HFFc6 (cell line): ENCODE measurements around the gene CD300C. TPM values are rescaled to one million over a fixed set of nuclear protein-coding genes. Genes with fewer than 3 reads are reported as not detected.
"Not testable (repeated sequence)": the region's sequence is repeated elsewhere in the genome, so short reads cannot be mapped to it uniquely, and the experiment has no call there.

Source experiments
- DNase-seq: peaks from one replicate; pipeline ENCODE4 v3.0.0-alpha.2; 2018
- H3K27ac Mint-ChIP-seq: 2 replicates; pipeline ENCODE4 v1.8.0; 2020; ENCODE audit warnings: mild to moderate bottlenecking, mixed read lengths
- H3K27me3 Mint-ChIP-seq: 2 replicates; pipeline ENCODE4 v1.8.0; 2021; ENCODE audit warnings: mild to moderate bottlenecking, moderate library complexity, mixed read lengths; ENCODE audit not compliant: insufficient read depth
- H3K36me3 Mint-ChIP-seq: 2 replicates; pipeline ENCODE4 v1.8.0; 2021; ENCODE audit warnings: low read depth, mixed read lengths
- H3K4me1 Mint-ChIP-seq: 2 replicates; pipeline ENCODE4 v1.8.0; 2020; ENCODE audit warnings: low read depth, mixed read lengths
- H3K4me3 Mint-ChIP-seq: 2 replicates; pipeline ENCODE4 v1.8.0; 2020; ENCODE audit warnings: mild to moderate bottlenecking, moderate library complexity, mixed read lengths
- H3K9me3 Mint-ChIP-seq: 2 replicates; pipeline ENCODE4 v1.8.0; 2020; ENCODE audit warnings: mild to moderate bottlenecking, mixed read lengths
- CTCF ChIP-seq: fragments of 200-600 bp; sonication (generic); IDR thresholded peaks from 2 replicates; pipeline ENCODE4 v1.5.0; 2021; ENCODE audit warnings: antibody characterized with exemption, mild to moderate bottlenecking
- total RNA-seq, 6 experiments: library from RNA; stranded (reverse); fragmentation: NEBNext Ultra II Directional; extraction: Animal tissue kit (Norgen Biotek cat#: 25700); gene quantifications; 2 replicates in 1 of 6; 3 replicates in 5 of 6; pipeline ENCODE4 v1.2.3, GENCODE V29; 2021

CD300C gene
- total RNA-seq, 6 experiments from 2014 or later = not detected

- no peak for TF ChIP-seq CTCF
- peaks cover 5% of the 10 kb centered on the region; the same call in 1 of the 2 replicates for H3K36me3 Mint-ChIP-seq
- no peaks in the 10 kb centered on the region for H3K4me1 Mint-ChIP-seq
- no peak overlapping the region for H3K27ac Mint-ChIP-seq
- DNase-seq = no peak
- no peak overlapping the region for H3K4me3 Mint-ChIP-seq
- H3K27me3 Mint-ChIP-seq = peaks cover 3% of the 10 kb centered on the region; the same call in 1 of the 2 replicates
- H3K9me3 Mint-ChIP-seq = peaks cover 80% of the 10 kb centered on the region
These were observed 25.0 kb downstream of the CD300C start for GRCh38 chr17:74520790-74521480.

- Mint-ChIP-seq H3K4me3 (no peak overlapping the region), H3K4me1 (no peaks in the 10 kb centered on the region), H3K27me3 (peaks cover 2% of the 10 kb centered on the region; the same call in 1 of the 2 replicates), H3K36me3 (peaks cover 5% of the 10 kb centered on the region; the same call in 1 of the 2 replicates), H3K27ac (no peak overlapping the region), H3K9me3 (peaks cover 82% of the 10 kb centered on the region)
- no peak for DNase-seq
- TF ChIP-seq CTCF = no peak
These were observed 25.9 kb downstream of the CD300C start for GRCh38 chr17:74520016-74520434.

- peaks cover 85% of the 10 kb centered on the region for H3K9me3 Mint-ChIP-seq
- not testable (repeated sequence) for H3K4me3 Mint-ChIP-seq, H3K27ac Mint-ChIP-seq, H3K4me1 Mint-ChIP-seq, DNase-seq
- peaks cover 11% of the 10 kb centered on the region for H3K27me3 Mint-ChIP-seq
- H3K36me3 Mint-ChIP-seq = peaks cover 18% of the 10 kb centered on the region
These were observed 27.4 kb downstream of the CD300C start for GRCh38 chr17:74518413-74518981.

- H3K27me3 Mint-ChIP-seq = peaks cover 11% of the 10 kb centered on the region
These were observed 29.2 kb downstream of the CD300C start for GRCh38 chr17:74516561-74517328.

GRCh38 chr17:74515941-74516340, 30.0 kb downstream of the CD300C start:
- H3K27me3 Mint-ChIP-seq = peaks cover 11% of the 10 kb centered on the region
- no peak for TF ChIP-seq CTCF
- H3K4me1 Mint-ChIP-seq = no peaks in the 10 kb centered on the region
- no peak for DNase-seq
- no peak overlapping the region for H3K27ac Mint-ChIP-seq
- peaks cover 18% of the 10 kb centered on the region for H3K36me3 Mint-ChIP-seq
- no peak overlapping the region for H3K4me3 Mint-ChIP-seq
- H3K9me3 Mint-ChIP-seq = peaks cover 87% of the 10 kb centered on the region

More at GRCh38 chr17:74516561-74517328, 29.2 kb downstream of the CD300C start:
- DNase-seq = no peak
- no peak overlapping the region for H3K4me3 Mint-ChIP-seq
- H3K36me3 Mint-ChIP-seq = peaks cover 18% of the 10 kb centered on the region
- H3K4me1 Mint-ChIP-seq = no peaks in the 10 kb centered on the region
- H3K27ac Mint-ChIP-seq = no peak overlapping the region
- no peak for TF ChIP-seq CTCF
- peaks cover 88% of the 10 kb centered on the region for H3K9me3 Mint-ChIP-seq
